CD4-positive, alpha-beta T cell treated with Interleukin-17A for 4 hours (primary cell): ENCODE data around the gene TMEM254.
"Not testable (repeated sequence)": the region's sequence is repeated elsewhere in the genome, so short reads cannot be mapped to it uniquely, and the experiment has no call there.

Experiments used
- DNase-seq: peaks from one replicate; pipeline ENCODE4 v3.0.0-alpha.2; 2020; ENCODE audit warnings: mixed read lengths

The TMEM254 gene

GRCh38 chr10:80133687-80134086, 55.2 kb downstream of the TMEM254 start:
- DNase-seq = not testable (repeated sequence)

GRCh38 chr10:80136134-80136571, 57.7 kb downstream of the TMEM254 start:
- no peak for DNase-seq

- DNase-seq = no peak
These were observed 58.8 kb downstream of the TMEM254 start for GRCh38 chr10:80137031-80137862.

GRCh38 chr10:80137920-80138319, 59.5 kb downstream of the TMEM254 start:
- DNase-seq = no peak

- no peak for DNase-seq
These were observed 60.8 kb downstream of the TMEM254 start for GRCh38 chr10:80139265-80139664.

- DNase-seq = no peak
These were observed 61.8 kb downstream of the TMEM254 start for GRCh38 chr10:80140251-80140650.

GRCh38 chr10:80141696-80142460, 63.4 kb downstream of the TMEM254 start:
- no peak for DNase-seq
